Psoas muscle (tissue), 8 donors: ENCODE measurements around the gene TMEM169. TPM values are rescaled to one million over a fixed set of nuclear protein-coding genes. Genes with fewer than 3 reads are reported as not detected.

Source experiments
- ATAC-seq, 4 donors: fragments of 200-7000 bp; cut with Tn5 transposase; one replicate each; pipeline ENCODE4 v1.9.1; 2020; ENCODE audit warnings: moderate library complexity in 3 of 4, mild to moderate bottlenecking in 2 of 4
- DNase-seq, 2 donors: peaks; one replicate each; pipeline ENCODE4 v3.0.0-alpha.2; 2020
- H3K27ac ChIP-seq: fragments of 200-600 bp; one replicate; pipeline ENCODE4 v1.8.0; 2022
- H3K27me3 ChIP-seq, 3 donors: fragments of 200-600 bp in 1 of 3; one replicate each; pipeline versions ENCODE4 v1.6.1 to v1.8.0; 2013 to 2022; ENCODE audit warnings: low read length in 2 of 3, mild to moderate bottlenecking in 2 of 3, moderate library complexity in 1 of 3; ENCODE audit not compliant: insufficient read depth in 3 of 3
- H3K36me3 ChIP-seq, 2 donors: fragments of 200-600 bp in 1 of 2; one replicate each; pipeline versions ENCODE4 v1.6.1 to v1.8.0; 2013 to 2022; ENCODE audit warnings: low read depth in 1 of 2, mild to moderate bottlenecking in 1 of 2, moderate library complexity in 1 of 2; ENCODE audit not compliant: insufficient read depth in 1 of 2
- H3K4me1 ChIP-seq: fragments of 200-600 bp; one replicate; pipeline ENCODE4 v1.8.0; 2022
- H3K4me3 ChIP-seq: fragments of 200-600 bp; one replicate; pipeline ENCODE4 v1.8.0; 2022; ENCODE audit warnings: mild to moderate bottlenecking
- H3K9me3 ChIP-seq: fragments of 200-600 bp; one replicate; pipeline ENCODE4 v1.8.0; 2022
- CTCF ChIP-seq: fragments of 200-600 bp; IDR thresholded peaks from one replicate; pipeline ENCODE4 v1.8.0; 2022; ENCODE audit warnings: antibody characterized with exemption
- WGBS, 3 donors: extraction: QIAGEN DNeasy Blood & Tissue Kit; methylation state at CpG; one replicate each; pipeline versions ENCODE4 v1.1.6 to v1.1.7; 2013; 5-methylcytosine and 5-hydroxymethylcytosine counted together
- intact Hi-C, 2 donors: fragments of 100-400 bp; cut with DNase I; formaldehyde crosslinking; loops; one replicate each; pipeline versions ENCODE4 v1.11.0 to v1.14.2; 2022
- polyA plus RNA-seq, 3 donors: library from polyadenylated mRNA; stranded (reverse); fragments of 200-250 nt; gene quantifications; one replicate each; pipeline ENCODE4 v1.2.3, GENCODE V29; 2013
- total RNA-seq, 4 donors: library from RNA; stranded (reverse); fragmentation: NEBNext Ultra II Directional in 2 of 4; extraction: Animal tissue kit (Norgen Biotek cat#: 25700) in 2 of 4; gene quantifications; one replicate each; pipeline versions ENCODE4 v1.2.1 to v1.2.4, GENCODE V29; 2021 to 2023
- donor health status: healthy with polysubstance abuse.
- donor health status: DM: no; HTN: no; CAD: no; lungs with moderate emphysema.
- donor health status: Bipolar disorder and iron deficiency.
- donor health status: healthy.
- donor health status: DM: yes; HTN: yes; CAD: no.
- donor health status: DM: no; HTN: no; CAD: no.
- donor health status: DM: no; HTN: no; CAD: no.
- donor health status: DM: yes; HTN: yes; CAD: no.

The TMEM169 gene
- total and polyA plus RNA-seq, 7 donors = 0.07 to 0.41 (median 0.08) TPM; not detected in 2

GRCh38 chr2:216116418-216116817 is 34.7 kb downstream of the TMEM169 start:
- WGBS, 3 donors = 82 to 90% (median 85%) methylated on average over 1 of the region's 1 CpG
- ATAC-seq (no peak), DNase-seq (no peak)
- TF ChIP-seq CTCF = no peak
- no peak overlapping the region for H3K4me3 ChIP-seq
- H3K4me1 ChIP-seq = peaks cover 19% of the 10 kb centered on the region
- H3K9me3 ChIP-seq = no peaks in the 10 kb centered on the region
- H3K36me3 ChIP-seq = peaks cover 9 to 92% of the 10 kb centered on the region in 2 donors
- intact Hi-C loops = loop anchor here in 1 of 2 donors (5.0 kb wide), 1 partner anchor 306 kb away; no protein-coding TSS in a partner anchor
- no peak overlapping the region for H3K27ac ChIP-seq
- H3K27me3 ChIP-seq = no peaks in the 10 kb centered on the region

GRCh38 chr2:216117561-216118340 is 36.0 kb downstream of the TMEM169 start:
- H3K27me3 ChIP-seq = no peaks in the 10 kb centered on the region
- no peak for DNase-seq
- peaks cover 18% of the 10 kb centered on the region for H3K4me1 ChIP-seq
- H3K4me3 ChIP-seq = no peak overlapping the region
- no peak overlapping the region for H3K27ac ChIP-seq
- no peak for ATAC-seq
- WGBS, 3 donors = 74 to 86% (median 78%) methylated on average over 4 of the region's 4 CpGs
- TF ChIP-seq CTCF = no peak
- H3K9me3 ChIP-seq = no peaks in the 10 kb centered on the region
- H3K36me3 ChIP-seq = peaks cover 12 to 92% of the 10 kb centered on the region in 2 donors
- intact Hi-C loops = loop anchor here in 1 of 2 donors (5.0 kb wide), 1 partner anchor 305 kb away; no protein-coding TSS in a partner anchor

- WGBS, 3 donors = 91 to 98% (median 97%) methylated on average over 1 of the region's 1 CpG
- Histone ChIP-seq H3K4me3 (no peak overlapping the region), H3K27me3 (no peaks in the 10 kb centered on the region), H3K36me3 (peaks cover 9 to 92% of the 10 kb centered on the region in 2 donors), H3K27ac (no peak overlapping the region), H3K4me1 (peaks cover 18% of the 10 kb centered on the region), H3K9me3 (no peaks in the 10 kb centered on the region)
- no peak for DNase-seq
- intact Hi-C loops = loop anchor here in 1 of 2 donors (5.0 kb wide), 1 partner anchor 304 kb away; no protein-coding TSS in a partner anchor
- TF ChIP-seq CTCF = no peak
- no peak for ATAC-seq
These were observed 36.8 kb downstream of the TMEM169 start for GRCh38 chr2:216118474-216118873.

- no peaks in the 10 kb centered on the region for H3K27me3 ChIP-seq
- 80 to 86% (median 85%) methylated on average over 2 of the region's 2 CpGs for WGBS, 3 donors
- ATAC-seq (no peak), DNase-seq (no peak)
- H3K36me3 ChIP-seq = peaks cover 9 to 92% of the 10 kb centered on the region in 2 donors
- intact Hi-C loops = loop anchor here in 1 of 2 donors (5.0 kb wide), 1 partner anchor 303 kb away; no protein-coding TSS in a partner anchor
- H3K4me1 ChIP-seq = peaks cover 17% of the 10 kb centered on the region
- H3K9me3 ChIP-seq = no peaks in the 10 kb centered on the region
- no peak overlapping the region for H3K27ac ChIP-seq
- TF ChIP-seq CTCF = no peak
- no peak overlapping the region for H3K4me3 ChIP-seq
These were observed 37.4 kb downstream of the TMEM169 start for GRCh38 chr2:216119146-216119545.
